Subcutaneous adipose tissue (tissue), 4 donors: ENCODE measurements around the gene RMND5A. TPM values are rescaled to one million over a fixed set of nuclear protein-coding genes. Genes with fewer than 3 reads are reported as not detected.

Source experiments
- CTCF ChIP-seq: fragments of 450-650 bp; IDR thresholded peaks from one replicate; pipeline ENCODE4 v1.5.1; 2016; ENCODE audit warnings: low read depth, mild to moderate bottlenecking, control low read depth, antibody characterized with exemption, moderate library complexity
- total RNA-seq, 4 donors: library from RNA; depleted of rRNA; stranded (reverse); fragments of >200 nt; gene quantifications; one replicate each; pipeline ENCODE4 v1.1.0, GENCODE V29; 2016

The RMND5A gene
- total RNA-seq, 4 donors from 2014 or later, result 44.2 to 79.4 (median 59.2) TPM

DNA sequence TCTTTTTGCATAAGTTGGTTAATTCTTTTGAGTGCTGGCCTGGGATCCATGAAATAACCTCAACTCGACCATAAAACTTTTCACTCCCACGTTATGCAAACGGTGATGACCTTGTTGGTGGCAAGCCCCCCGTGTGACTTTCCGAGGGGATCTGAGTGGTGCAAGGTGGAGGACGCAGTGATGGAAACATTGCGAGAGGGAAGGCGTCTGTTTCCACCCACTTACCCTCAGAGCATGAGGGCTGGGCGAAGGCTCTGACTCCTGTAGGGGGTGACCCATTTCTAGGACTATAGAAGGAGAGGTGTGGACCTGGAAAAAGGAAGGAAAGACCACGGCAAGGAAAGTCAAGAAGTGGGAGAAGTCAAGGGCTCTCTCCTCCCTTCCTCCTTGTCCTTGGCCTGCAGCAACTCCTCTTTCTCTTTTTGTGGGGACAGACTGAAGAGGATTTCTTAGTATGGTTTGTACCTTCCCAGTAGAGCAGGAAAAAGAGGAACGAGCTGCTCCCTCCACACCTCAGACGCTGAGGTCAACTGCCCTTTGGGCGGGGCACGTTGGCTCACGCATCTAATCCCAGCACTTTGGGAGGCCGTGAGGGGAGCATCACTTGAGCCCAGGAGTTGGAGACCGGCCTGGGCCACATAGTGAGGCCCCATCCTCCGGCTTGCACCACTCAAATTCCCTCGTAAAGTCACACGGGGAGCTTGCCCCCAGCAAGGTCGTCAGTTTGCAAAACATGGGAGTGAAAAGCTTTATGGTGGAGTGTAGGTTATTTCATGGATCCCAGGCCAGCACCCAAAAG is 86.2 kb downstream of the RMND5A start:
- no peak for TF ChIP-seq CTCF

- TF ChIP-seq CTCF, result no peak
Measured at GRCh38 chr2:86807133-86807467, 87.0 kb downstream of the RMND5A start.

- no peak for TF ChIP-seq CTCF
Measured at GRCh38 chr2:86807468-86808275, 87.6 kb downstream of the RMND5A start.

GRCh38 chr2:86808315-86809161 is 88.4 kb downstream of the RMND5A start:
- TF ChIP-seq CTCF, result no peak

DNA sequence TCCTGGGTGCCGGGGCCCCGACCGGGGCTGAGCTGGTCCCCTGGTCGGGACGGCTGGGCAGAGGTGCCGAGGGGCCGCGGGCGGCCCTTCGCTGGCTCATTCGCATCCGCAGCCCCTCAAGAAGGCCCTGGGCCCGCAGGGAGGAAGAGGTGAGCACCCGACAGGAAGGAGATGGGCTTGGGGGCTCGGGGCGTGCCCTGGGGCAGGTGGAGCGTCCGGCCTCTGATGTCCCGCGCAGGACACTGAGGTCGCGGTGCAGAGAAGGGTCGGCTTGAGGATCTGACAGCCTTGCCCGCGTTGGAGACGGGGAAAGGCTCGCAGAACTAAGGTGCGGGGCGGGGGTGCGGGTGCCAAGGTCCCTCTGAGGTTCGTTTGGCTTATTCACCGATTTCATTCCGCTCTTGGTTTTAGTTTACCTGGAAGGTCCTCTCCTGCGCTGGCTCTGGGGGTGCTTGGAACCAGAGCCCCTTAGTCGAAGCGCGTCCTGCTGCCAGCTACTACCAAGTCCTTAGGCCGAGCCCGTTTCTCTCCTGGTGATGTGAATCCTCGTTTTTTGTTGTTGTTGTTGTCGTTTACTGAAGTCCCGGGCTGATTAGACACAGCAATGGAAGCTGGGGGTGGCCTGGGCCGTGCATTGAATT is 89.5 kb downstream of the RMND5A start:
- TF ChIP-seq CTCF, result no peak

DNA sequence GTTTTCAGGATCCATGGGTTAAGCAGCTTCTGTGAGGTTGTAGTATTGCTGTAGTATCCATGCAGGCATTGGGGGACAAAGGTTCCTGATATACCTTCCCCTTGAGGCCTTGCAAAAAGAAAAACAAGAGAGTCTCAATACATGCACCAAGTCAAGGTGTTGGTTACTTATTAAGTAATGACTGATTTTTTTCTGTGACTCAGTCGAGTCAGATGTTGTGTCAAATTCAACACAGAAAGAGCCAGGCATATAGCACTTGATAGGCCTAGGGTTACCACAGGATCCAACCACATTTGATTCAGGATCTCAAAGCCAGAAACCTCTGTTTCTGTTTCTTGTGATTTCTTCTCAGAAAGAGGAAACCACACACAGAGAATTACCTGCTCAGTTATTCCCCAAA is 95.5 kb downstream of the RMND5A start:
- TF ChIP-seq CTCF, result no peak
